ENCODE results near the gene KCNJ15. TPM values are rescaled to one million over a fixed set of nuclear protein-coding genes. Genes with fewer than 3 reads are reported as not detected.

Gene KCNJ15
- not detected for polyA plus RNA-seq (2013, experiment 1 of 2)
- not detected for polyA plus RNA-seq (2013, experiment 2 of 2)

GRCh38 chr21:38256599-38257302 is at the start of gene KCNJ15:
Gene KCNJ15 (plus strand): TSS chr21:38256991. CDS start chr21:38299262, 42,271 bp downstream.
- Histone ChIP-seq H3K27me3 (ENCODE audit: insufficient read depth, low read length) (no peaks in the 10 kb centered on the region), H3K27ac (ENCODE audit: low read depth, low read length) (no peak within 1 kb of the TSS), H3K9ac (ENCODE audit: low read depth, low read length) (no peak within 1 kb of the TSS), H3K4me1 (ENCODE audit: insufficient read depth, low read length) (no peaks in the 10 kb centered on the region), H3K4me3 (ENCODE audit: low read length) (no peak within 1 kb of the TSS), H3K9me3 (ENCODE audit: insufficient read depth, low read depth, low read length) (no peaks in the 10 kb centered on the region), H3K36me3 (ENCODE audit: insufficient read depth, low read length) (no peaks in the 10 kb centered on the region)
- 88% methylated on average over 5 of the region's 5 CpGs for WGBS

- Histone ChIP-seq H3K36me3 (ENCODE audit: insufficient read depth, low read length) (no peaks in the 10 kb centered on the region), H3K9ac (ENCODE audit: low read depth, low read length) (no peak overlapping the region), H3K27ac (ENCODE audit: low read depth, low read length) (no peak overlapping the region), H3K4me3 (ENCODE audit: low read length) (no peak overlapping the region), H3K4me1 (ENCODE audit: insufficient read depth, low read length) (no peaks in the 10 kb centered on the region; the same call in 1 of the 2 replicates), H3K27me3 (ENCODE audit: insufficient read depth, low read length) (no peaks in the 10 kb centered on the region), H3K9me3 (ENCODE audit: insufficient read depth, low read depth, low read length) (no peaks in the 10 kb centered on the region)
- 93% methylated on average over 6 of the region's 6 CpGs for WGBS
Observed at GRCh38 chr21:38208118-38208517, 48.7 kb upstream of the KCNJ15 start.

- WGBS, result 96% methylated on average over 3 of the region's 3 CpGs
- Histone ChIP-seq H3K9me3 (ENCODE audit: insufficient read depth, low read depth, low read length) (no peaks in the 10 kb centered on the region), H3K27ac (ENCODE audit: low read depth, low read length) (no peak overlapping the region), H3K4me3 (ENCODE audit: low read length) (no peak overlapping the region), H3K4me1 (ENCODE audit: insufficient read depth, low read length) (no peaks in the 10 kb centered on the region), H3K36me3 (ENCODE audit: insufficient read depth, low read length) (no peaks in the 10 kb centered on the region), H3K27me3 (ENCODE audit: insufficient read depth, low read length) (no peaks in the 10 kb centered on the region), H3K9ac (ENCODE audit: low read depth, low read length) (no peak overlapping the region)
Observed at GRCh38 chr21:38211321-38211720, 45.5 kb upstream of the KCNJ15 start.

DNA sequence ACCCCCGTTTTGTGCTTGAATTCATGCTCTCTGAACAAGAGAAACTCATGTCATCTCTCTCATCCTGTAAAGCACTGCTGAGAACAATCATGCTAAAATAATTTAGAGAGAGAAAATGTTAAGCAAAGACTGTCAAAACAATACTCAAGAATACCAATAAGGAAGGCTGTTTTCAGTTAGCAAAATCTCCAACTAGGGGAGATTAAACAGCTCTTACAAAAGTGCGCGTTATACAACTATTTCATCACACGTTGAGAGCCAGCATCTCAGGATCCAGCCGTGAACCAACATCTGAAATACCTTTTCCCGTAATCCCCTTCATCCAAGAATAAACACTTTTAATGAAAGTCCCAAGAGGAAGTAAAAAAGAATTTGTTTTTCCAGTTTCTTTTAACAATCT is 44.1 kb upstream of the KCNJ15 start:
- no peaks in the 10 kb centered on the region for H3K9me3 ChIP-seq (ENCODE audit: insufficient read depth, low read depth, low read length)
- H3K4me3 ChIP-seq (ENCODE audit: low read length), result no peak overlapping the region
- H3K36me3 ChIP-seq (ENCODE audit: insufficient read depth, low read length), result no peaks in the 10 kb centered on the region
- no peak overlapping the region for H3K27ac ChIP-seq (ENCODE audit: low read depth, low read length)
- no peak overlapping the region for H3K9ac ChIP-seq (ENCODE audit: low read depth, low read length)
- H3K4me1 ChIP-seq (ENCODE audit: insufficient read depth, low read length), result no peaks in the 10 kb centered on the region
- 92% methylated on average over 6 of the region's 6 CpGs for WGBS
- H3K27me3 ChIP-seq (ENCODE audit: insufficient read depth, low read length), result no peaks in the 10 kb centered on the region

DNA sequence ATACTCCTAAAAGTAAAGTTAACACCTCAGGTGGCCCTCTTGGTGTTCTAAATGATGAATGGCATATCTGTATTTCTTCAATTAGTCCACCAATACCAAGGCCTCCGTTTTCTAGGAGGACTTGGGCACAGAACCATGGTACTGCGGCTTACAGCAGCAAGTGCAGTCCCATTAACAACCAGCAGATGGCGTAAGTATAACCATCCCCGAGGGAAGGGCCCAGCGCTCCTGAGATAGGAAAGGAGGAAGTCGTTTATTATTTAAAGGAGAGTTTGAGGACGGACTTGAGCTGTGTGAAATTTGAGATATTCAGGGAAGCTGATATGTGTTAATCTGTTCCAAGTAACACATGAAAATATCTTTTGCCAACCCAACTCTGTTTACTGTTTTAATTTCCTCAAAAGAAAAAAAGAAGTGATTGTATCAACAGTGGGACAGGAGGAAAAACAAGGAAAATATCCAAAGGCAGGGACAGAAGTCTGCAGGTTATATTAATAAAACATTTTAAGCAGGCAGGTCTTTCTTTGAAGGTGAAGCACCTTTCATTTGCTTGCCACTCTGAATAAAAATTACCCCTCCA is 37.7 kb upstream of the KCNJ15 start:
- 20% methylated on average over 7 of the region's 7 CpGs for WGBS
- Histone ChIP-seq H3K27ac (ENCODE audit: low read depth, low read length) (no peak overlapping the region), H3K9ac (ENCODE audit: low read depth, low read length) (no peak overlapping the region), H3K36me3 (ENCODE audit: insufficient read depth, low read length) (no peaks in the 10 kb centered on the region), H3K27me3 (ENCODE audit: insufficient read depth, low read length) (no peaks in the 10 kb centered on the region), H3K4me3 (ENCODE audit: low read length) (no peak overlapping the region), H3K9me3 (ENCODE audit: insufficient read depth, low read depth, low read length) (peaks cover 35% of the 10 kb centered on the region), H3K4me1 (ENCODE audit: insufficient read depth, low read length) (no peaks in the 10 kb centered on the region)

DNA sequence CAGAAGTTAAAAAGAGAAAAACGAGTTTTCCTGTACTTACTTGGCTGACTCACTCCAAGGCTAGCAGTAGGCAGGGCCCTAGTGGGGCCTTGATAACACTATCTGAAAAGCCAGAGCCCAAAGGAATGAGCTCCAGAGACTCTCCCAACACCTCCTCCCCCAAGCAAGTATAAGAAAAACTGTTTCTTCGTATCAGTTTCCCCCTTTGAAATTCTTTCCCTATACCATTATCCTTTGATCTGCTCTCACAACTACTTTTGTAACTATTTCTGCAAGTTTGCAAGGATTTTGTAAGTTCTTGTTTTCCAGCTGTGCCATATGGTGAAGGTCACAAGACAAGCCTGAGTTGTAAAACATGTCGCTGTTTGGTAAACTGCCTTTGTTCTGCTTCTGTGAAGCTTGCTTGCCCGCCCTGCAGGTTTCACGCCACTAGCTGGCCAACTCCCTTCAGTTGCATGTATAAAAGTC is 36.5 kb upstream of the KCNJ15 start:
- H3K27ac ChIP-seq (ENCODE audit: low read depth, low read length), result no peak overlapping the region
- no peaks in the 10 kb centered on the region for H3K36me3 ChIP-seq (ENCODE audit: insufficient read depth, low read length)
- H3K4me3 ChIP-seq (ENCODE audit: low read length), result no peak overlapping the region
- no peaks in the 10 kb centered on the region for H3K27me3 ChIP-seq (ENCODE audit: insufficient read depth, low read length)
- WGBS, result 91% methylated on average over 5 of the region's 5 CpGs
- H3K4me1 ChIP-seq (ENCODE audit: insufficient read depth, low read length), result no peaks in the 10 kb centered on the region
- H3K9ac ChIP-seq (ENCODE audit: low read depth, low read length), result no peak overlapping the region
- peaks cover 45% of the 10 kb centered on the region for H3K9me3 ChIP-seq (ENCODE audit: insufficient read depth, low read depth, low read length)

DNA sequence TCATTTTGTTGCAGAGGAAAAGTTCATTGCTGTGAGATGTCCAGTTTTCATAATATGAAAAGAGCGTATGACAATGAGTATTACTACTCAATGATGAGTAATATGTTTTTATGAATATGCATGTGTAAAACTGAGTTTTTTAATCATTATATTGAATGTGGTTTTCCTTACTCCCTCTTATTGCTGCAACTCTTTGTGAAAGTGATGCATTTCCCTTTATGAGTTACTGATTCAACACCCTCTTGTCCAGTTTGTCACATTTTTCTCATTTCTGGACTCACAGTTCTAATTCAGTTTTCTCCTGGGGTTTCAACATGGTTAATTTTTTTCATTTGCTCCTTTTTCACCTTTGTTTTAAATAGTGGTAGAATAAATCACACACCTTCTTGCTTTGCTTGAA is 35.2 kb upstream of the KCNJ15 start:
- Histone ChIP-seq H3K9ac (ENCODE audit: low read depth, low read length) (no peak overlapping the region), H3K36me3 (ENCODE audit: insufficient read depth, low read length) (no peaks in the 10 kb centered on the region), H3K27me3 (ENCODE audit: insufficient read depth, low read length) (no peaks in the 10 kb centered on the region), H3K27ac (ENCODE audit: low read depth, low read length) (no peak overlapping the region), H3K4me1 (ENCODE audit: insufficient read depth, low read length) (no peaks in the 10 kb centered on the region), H3K9me3 (ENCODE audit: insufficient read depth, low read depth, low read length) (peaks cover 57% of the 10 kb centered on the region), H3K4me3 (ENCODE audit: low read length) (no peak overlapping the region)
- no CpG with 5 or more reads among the region's 1 CpG for WGBS

- H3K27me3 ChIP-seq (ENCODE audit: insufficient read depth, low read length), result no peaks in the 10 kb centered on the region
- H3K9me3 ChIP-seq (ENCODE audit: insufficient read depth, low read depth, low read length), result peaks cover 74% of the 10 kb centered on the region
- H3K4me1 ChIP-seq (ENCODE audit: insufficient read depth, low read length), result peaks cover 5% of the 10 kb centered on the region; the same call in 1 of the 2 replicates
- H3K4me3 ChIP-seq (ENCODE audit: low read length), result no peak overlapping the region
- no peaks in the 10 kb centered on the region for H3K36me3 ChIP-seq (ENCODE audit: insufficient read depth, low read length)
- no peak overlapping the region for H3K27ac ChIP-seq (ENCODE audit: low read depth, low read length)
- no peak overlapping the region for H3K9ac ChIP-seq (ENCODE audit: low read depth, low read length)
- WGBS, result 90% methylated on average over 6 of the region's 6 CpGs
Observed at GRCh38 chr21:38223893-38224540, 32.8 kb upstream of the KCNJ15 start.

GRCh38 chr21:38227401-38227800 is 29.4 kb upstream of the KCNJ15 start:
- Histone ChIP-seq H3K9me3 (ENCODE audit: insufficient read depth, low read depth, low read length) (peaks cover 89% of the 10 kb centered on the region), H3K9ac (ENCODE audit: low read depth, low read length) (no peak overlapping the region), H3K4me1 (ENCODE audit: insufficient read depth, low read length) (peaks cover 5% of the 10 kb centered on the region; the same call in 1 of the 2 replicates), H3K27ac (ENCODE audit: low read depth, low read length) (peak overlapping the region; percentile 60; the same call in 1 of the 2 replicates), H3K36me3 (ENCODE audit: insufficient read depth, low read length) (no peaks in the 10 kb centered on the region), H3K27me3 (ENCODE audit: insufficient read depth, low read length) (no peaks in the 10 kb centered on the region), H3K4me3 (ENCODE audit: low read length) (no peak overlapping the region)

DNA sequence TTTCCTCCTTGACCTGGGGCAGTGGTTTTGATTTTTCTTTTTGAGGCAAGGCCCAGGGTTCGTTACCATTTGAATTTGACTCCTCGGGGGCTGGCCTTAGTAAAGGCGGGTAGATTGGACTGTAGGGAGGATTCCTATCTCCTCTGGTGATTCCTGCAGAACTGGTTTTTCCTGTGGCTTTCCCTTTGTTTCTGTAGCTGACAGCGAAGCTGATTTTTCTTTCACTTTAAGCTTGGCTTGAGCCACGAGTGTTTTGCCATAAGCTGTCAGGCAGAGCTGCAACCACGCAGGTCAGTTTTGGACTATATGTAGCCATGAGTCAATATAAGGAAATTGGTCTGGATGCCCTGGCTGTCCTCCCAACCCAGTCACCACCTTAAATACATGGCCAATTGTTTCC is 28.7 kb upstream of the KCNJ15 start:
- Histone ChIP-seq H3K4me1 (ENCODE audit: insufficient read depth, low read length) (peaks cover 5% of the 10 kb centered on the region; the same call in 1 of the 2 replicates), H3K4me3 (ENCODE audit: low read length) (no peak overlapping the region), H3K36me3 (ENCODE audit: insufficient read depth, low read length) (no peaks in the 10 kb centered on the region), H3K27me3 (ENCODE audit: insufficient read depth, low read length) (no peaks in the 10 kb centered on the region), H3K27ac (ENCODE audit: low read depth, low read length) (peak overlapping the region; percentile 60; the same call in 1 of the 2 replicates), H3K9ac (ENCODE audit: low read depth, low read length) (no peak overlapping the region), H3K9me3 (ENCODE audit: insufficient read depth, low read depth, low read length) (peaks cover 85% of the 10 kb centered on the region)
- WGBS, result 65% methylated on average over 6 of the region's 6 CpGs

- H3K27me3 ChIP-seq (ENCODE audit: insufficient read depth, low read length), result no peaks in the 10 kb centered on the region
- WGBS, result 95% methylated on average over 3 of the region's 3 CpGs
- H3K27ac ChIP-seq (ENCODE audit: low read depth, low read length), result no peak overlapping the region; the same call in 1 of the 2 replicates
- H3K4me3 ChIP-seq (ENCODE audit: low read length), result no peak overlapping the region
- no peaks in the 10 kb centered on the region for H3K36me3 ChIP-seq (ENCODE audit: insufficient read depth, low read length)
- no peak overlapping the region for H3K9ac ChIP-seq (ENCODE audit: low read depth, low read length)
- peaks cover 81% of the 10 kb centered on the region for H3K9me3 ChIP-seq (ENCODE audit: insufficient read depth, low read depth, low read length)
- peaks cover 5% of the 10 kb centered on the region; the same call in 1 of the 2 replicates for H3K4me1 ChIP-seq (ENCODE audit: insufficient read depth, low read length)
Observed at GRCh38 chr21:38228537-38228936, 28.3 kb upstream of the KCNJ15 start.

Data from HUES64 (cell line).